ENCODE data around the gene TM4SF4.
"Not testable (repeated sequence)": the region's sequence is repeated elsewhere in the genome, so short reads cannot be mapped to it uniquely, and the experiment has no call there.

TM4SF4 gene

GRCh38 chr3:149474250-149474817 is at the start of gene TM4SF4:
Gene TM4SF4, plus strand, starts transcription at chr3:149474697. Its CDS starts 181 bp downstream, at chr3:149474878.
- no peak for DNase-seq

GRCh38 chr3:149424918-149425317 is 49.6 kb upstream of the TM4SF4 start:
- DNase-seq: no peak

- no peak for DNase-seq
Measured at GRCh38 chr3:149426325-149426724, 48.2 kb upstream of the TM4SF4 start.

- DNase-seq: no peak
Measured at GRCh38 chr3:149428087-149428486, 46.4 kb upstream of the TM4SF4 start.

GRCh38 chr3:149430216-149430615 is 44.3 kb upstream of the TM4SF4 start:
- DNase-seq: no peak

- no peak for DNase-seq
Measured at GRCh38 chr3:149432149-149432548, 42.3 kb upstream of the TM4SF4 start.

GRCh38 chr3:149435996-149436885 is 38.3 kb upstream of the TM4SF4 start:
- no peak for DNase-seq

- DNase-seq: no peak
Measured at GRCh38 chr3:149437286-149437685, 37.2 kb upstream of the TM4SF4 start.

- no peak for DNase-seq
Measured at GRCh38 chr3:149437710-149438109, 36.8 kb upstream of the TM4SF4 start.

GRCh38 chr3:149438981-149439380 is 35.5 kb upstream of the TM4SF4 start:
- no peak for DNase-seq

- DNase-seq: no peak
Measured at GRCh38 chr3:149441642-149442041, 32.9 kb upstream of the TM4SF4 start.

GRCh38 chr3:149442043-149442442 is 32.5 kb upstream of the TM4SF4 start:
- DNase-seq: no peak

GRCh38 chr3:149442851-149443544 is 31.5 kb upstream of the TM4SF4 start:
- DNase-seq: peak in 2 of 3 experiments; percentile 14 to 35

GRCh38 chr3:149443545-149443912 is 31.0 kb upstream of the TM4SF4 start:
- peak in 1 of 3 experiments; percentile 18 for DNase-seq

- not testable (repeated sequence) for DNase-seq
Measured at GRCh38 chr3:149444867-149445266, 29.6 kb upstream of the TM4SF4 start.

- DNase-seq: no peak
Measured at GRCh38 chr3:149448331-149448831, 26.1 kb upstream of the TM4SF4 start.

GRCh38 chr3:149449182-149449581 is 25.3 kb upstream of the TM4SF4 start:
- DNase-seq: no peak

GRCh38 chr3:149449799-149450198 is 24.7 kb upstream of the TM4SF4 start:
- no peak for DNase-seq

GRCh38 chr3:149450281-149450680 is 24.2 kb upstream of the TM4SF4 start:
- no peak for DNase-seq

- no peak for DNase-seq
Measured at GRCh38 chr3:149452036-149452435, 22.5 kb upstream of the TM4SF4 start.

- no peak for DNase-seq
Measured at GRCh38 chr3:149453140-149453805, 21.2 kb upstream of the TM4SF4 start.

- no peak for DNase-seq
Measured at GRCh38 chr3:149454746-149455145, 19.8 kb upstream of the TM4SF4 start.

- DNase-seq: no peak
Measured at GRCh38 chr3:149455366-149455765, 19.1 kb upstream of the TM4SF4 start.
